K562 (cell line): ENCODE results near the gene AIM2. TPM values are rescaled to one million over a fixed set of nuclear protein-coding genes. Genes with fewer than 3 reads are reported as not detected.

ENCODE experiments used
- CBX2 ChIP-seq: fragments of 200-600 bp; sonication (generic); IDR thresholded peaks from one replicate; pipeline ENCODE4 v1.6.1; 2012; ENCODE audit warnings: mild to moderate bottlenecking, low read length, inconsistent platforms; ENCODE audit not compliant: insufficient read depth, poor library complexity, severe bottlenecking
- CHCHD3 ChIP-seq: fragments of 250-450 bp; sonication (Bioruptor Pico); IDR thresholded peaks from 2 replicates; pipeline ENCODE4 v2.1.2; 2022; ENCODE audit warnings: mild to moderate bottlenecking
- DDX20 ChIP-seq: fragments of 450-650 bp; IDR thresholded peaks from 2 replicates; pipeline ENCODE4 v1.6.1; 2016; ENCODE audit warnings: missing genetic modification characterization, low read depth, mild to moderate bottlenecking, missing compliant biosample characterization, moderate library complexity
- EWSR1 ChIP-seq: fragments of 450-650 bp; IDR thresholded peaks from 2 replicates; pipeline ENCODE4 v1.6.1; 2018; ENCODE audit warnings: borderline replicate concordance, mild to moderate bottlenecking, low read depth, moderate library complexity; ENCODE audit not compliant: partially characterized antibody
- HMGN3 ChIP-seq: IDR thresholded peaks from 2 replicates; pipeline ENCODE4 v1.6.1; 2011; ENCODE audit warnings: borderline replicate concordance, low read depth, mild to moderate bottlenecking, mixed read lengths, low read length; ENCODE audit not compliant: insufficient read length; ENCODE audit errors: extremely low read depth
- JUND ChIP-seq, 2 experiments: IDR thresholded peaks; 2 replicates in 1 of 2; 3 replicates in 1 of 2; pipeline ENCODE4 v1.6.1; 2011; ENCODE audit warnings: borderline replicate concordance in 2 of 2, low read depth in 2 of 2, low read length in 2 of 2, improper control_type of control experiment in 1 of 2, missing biosample characterization in 1 of 2, missing genetic modification characterization in 1 of 2, missing genetic modification reagents in 1 of 2
- MTA1 ChIP-seq: fragments of 450-650 bp; IDR thresholded peaks from 2 replicates; pipeline ENCODE4 v1.6.1; 2017; ENCODE audit warnings: borderline replicate concordance
- POLR2H ChIP-seq: IDR thresholded peaks from 2 replicates; pipeline ENCODE4 v1.6.1; 2016; ENCODE audit warnings: missing genetic modification characterization, low read depth, mild to moderate bottlenecking, control low read depth, missing compliant biosample characterization, moderate library complexity
- RFX5 ChIP-seq: IDR thresholded peaks from 2 replicates; pipeline ENCODE4 v1.6.1; 2011; ENCODE audit warnings: low read depth, mild to moderate bottlenecking, improper control_type of control experiment, low read length
- SMAD1 ChIP-seq: fragments of 150-350 bp; IDR thresholded peaks from 2 replicates; pipeline ENCODE4 v1.6.1; 2014; ENCODE audit warnings: low read length, low read depth; ENCODE audit not compliant: partially characterized antibody
- SP2 ChIP-seq: IDR thresholded peaks from 2 replicates; pipeline ENCODE4 v1.6.1; 2011; ENCODE audit warnings: mild to moderate bottlenecking, low read depth, low read length, moderate library complexity; ENCODE audit not compliant: poor library complexity, severe bottlenecking; ENCODE audit errors: extremely low read depth
- SPI1 ChIP-seq: IDR thresholded peaks from 2 replicates; pipeline ENCODE4 v1.6.1; 2011; ENCODE audit warnings: low read depth, low read length, control low read depth, borderline replicate concordance
- TFAP4 ChIP-seq: sonication (generic); formaldehyde crosslinking; IDR thresholded peaks from 2 replicates; pipeline ENCODE4 v1.8.0; 2022; ENCODE audit warnings: missing genetic modification reagents, mild to moderate bottlenecking, moderate library complexity, borderline replicate concordance
- ZBTB9 ChIP-seq: fragments of 450-650 bp; formaldehyde crosslinking; IDR thresholded peaks from 2 replicates; pipeline ENCODE4 v1.4.0; 2020; ENCODE audit warnings: mild to moderate bottlenecking, moderate library complexity
- ZNF512 ChIP-seq: IDR thresholded peaks from 2 replicates; pipeline ENCODE4 v1.6.1; 2016; ENCODE audit warnings: missing genetic modification characterization, missing compliant biosample characterization
- polyA plus RNA-seq, 8 experiments: library from polyadenylated mRNA; depleted of rRNA in 4 of 8; stranded (reverse) in 5 of 8; unstranded in 3 of 8; fragments of >200 nt; fragmentation: Nextera tagmentation in 2 of 8; fragmentation: Illumina TruSeq in 1 of 8; extraction: Ambion mirVana in 2 of 8; extraction: Trizol in 1 of 8; gene quantifications; 2 replicates each; pipeline versions ENCODE4 v1.2.1 to v1.2.3, GENCODE V29; 2011 to 2014; ENCODE audit warnings: inconsistent platforms in 1 of 8, missing spikeins in 1 of 8
- total RNA-seq, 7 experiments: library from RNA; depleted of rRNA in 6 of 7; stranded (reverse); fragments of >200 nt in 6 of 7; fragmentation: Illumina TruSeq in 2 of 7; extraction: Trizol in 2 of 7; gene quantifications; 2 replicates each; pipeline versions ENCODE4 v1.2.1 to v1.2.3, GENCODE V29; 2011 to 2021; ENCODE audit warnings: low replicate concordance in 1 of 7
- TF ChIP-seq, protein P1 (sequence below): fragments of 250-450 bp; sonication (Bioruptor Pico); IDR thresholded peaks from 2 replicates; pipeline ENCODE4 v1.6.1; 2021; ENCODE audit warnings: mild to moderate bottlenecking
- TF ChIP-seq, protein P2 (sequence below): fragments of 450-650 bp; conservative IDR thresholded peaks from 2 replicates; pipeline ENCODE4 v1.6.1; 2016; ENCODE audit warnings: missing genetic modification characterization, low read depth, mild to moderate bottlenecking, missing compliant biosample characterization, moderate library complexity
- TF ChIP-seq, protein P3 (sequence below): fragments of 250-450 bp; sonication (Bioruptor Pico); IDR thresholded peaks from 2 replicates; pipeline ENCODE4 v1.8.0; 2021; ENCODE audit warnings: mild to moderate bottlenecking, moderate library complexity

Gene AIM2
- total and polyA plus RNA-seq, 9 of the 15 experiments (the other 6 are each of a cell fraction or from before 2014, with no cell fraction given): 0.10 to 0.95 (median 0.22) TPM

DNA sequence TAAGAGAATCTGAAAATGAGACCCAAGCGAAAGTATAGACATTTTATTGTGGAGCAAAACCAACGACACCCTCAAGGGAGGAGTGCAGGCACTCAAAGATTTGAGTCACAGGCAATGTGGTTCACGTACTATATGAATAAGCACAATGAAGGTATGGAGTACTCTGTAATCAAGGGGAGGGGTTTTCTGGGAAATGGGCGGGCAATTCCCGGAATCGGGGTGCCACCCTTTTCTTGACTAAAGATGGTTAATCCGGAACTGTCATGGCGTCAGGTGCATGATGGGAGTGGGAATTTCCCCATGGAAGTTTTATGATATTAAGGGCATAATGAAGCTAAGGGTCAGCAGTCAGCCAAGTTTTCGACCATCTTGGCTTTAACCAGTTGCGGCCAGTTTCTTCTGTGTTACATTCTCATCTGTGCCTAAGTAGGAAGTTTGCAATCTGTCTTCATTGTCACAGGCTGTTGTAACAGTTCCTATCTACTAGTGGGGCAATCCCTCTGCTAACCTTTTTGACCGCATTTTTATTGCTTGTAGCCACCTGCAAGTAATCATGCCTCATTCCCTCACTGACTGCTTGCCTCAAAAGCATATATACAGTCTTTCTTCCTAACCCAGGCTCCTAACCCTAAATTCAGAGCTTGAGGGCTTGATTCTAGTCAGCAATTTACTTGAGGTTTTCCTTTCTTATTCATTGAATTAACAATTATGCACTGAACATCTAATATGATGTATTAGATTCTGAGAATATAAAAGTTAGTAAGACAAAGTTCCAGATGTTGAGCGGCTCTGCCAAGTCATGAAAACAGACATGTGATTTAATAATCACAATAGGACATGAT lies 775 bp upstream of the AIM2 start (continued):
- TF ChIP-seq HMGN3: no peak
- no peak for TF ChIP-seq CBX2
- TF ChIP-seq MTA1: no peak
- TF ChIP-seq, protein P1, sequence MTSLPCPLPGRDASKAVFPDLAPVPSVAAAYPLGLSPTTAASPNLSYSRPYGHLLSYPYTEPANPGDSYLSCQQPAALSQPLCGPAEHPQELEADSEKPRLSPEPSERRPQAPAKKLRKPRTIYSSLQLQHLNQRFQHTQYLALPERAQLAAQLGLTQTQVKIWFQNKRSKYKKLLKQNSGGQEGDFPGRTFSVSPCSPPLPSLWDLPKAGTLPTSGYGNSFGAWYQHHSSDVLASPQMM: no peak
- no peak for TF ChIP-seq SPI1
- TF ChIP-seq, protein P2, sequence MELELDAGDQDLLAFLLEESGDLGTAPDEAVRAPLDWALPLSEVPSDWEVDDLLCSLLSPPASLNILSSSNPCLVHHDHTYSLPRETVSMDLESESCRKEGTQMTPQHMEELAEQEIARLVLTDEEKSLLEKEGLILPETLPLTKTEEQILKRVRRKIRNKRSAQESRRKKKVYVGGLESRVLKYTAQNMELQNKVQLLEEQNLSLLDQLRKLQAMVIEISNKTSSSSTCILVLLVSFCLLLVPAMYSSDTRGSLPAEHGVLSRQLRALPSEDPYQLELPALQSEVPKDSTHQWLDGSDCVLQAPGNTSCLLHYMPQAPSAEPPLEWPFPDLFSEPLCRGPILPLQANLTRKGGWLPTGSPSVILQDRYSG (tag): 0 out of 2 replicates have a peak, but pooled peaks have one; percentile 42
- no peak for TF ChIP-seq SMAD1
- no peak for TF ChIP-seq JUND (IDR thresholded peaks at IDR 0.05; ENCODE audit: borderline replicate concordance, low read depth, low read length)
- TF ChIP-seq JUND (tag; IDR thresholded peaks at IDR 0.05; ENCODE audit: borderline replicate concordance, low read depth, low read length): no peak; the same call in 1 of the 3 replicates
- TF ChIP-seq CHCHD3 (CRISPR knock-in tag): no peak
- TF ChIP-seq DDX20 (tag): peak; percentile 75; the same call in 1 of the 2 replicates
- TF ChIP-seq, protein P3, sequence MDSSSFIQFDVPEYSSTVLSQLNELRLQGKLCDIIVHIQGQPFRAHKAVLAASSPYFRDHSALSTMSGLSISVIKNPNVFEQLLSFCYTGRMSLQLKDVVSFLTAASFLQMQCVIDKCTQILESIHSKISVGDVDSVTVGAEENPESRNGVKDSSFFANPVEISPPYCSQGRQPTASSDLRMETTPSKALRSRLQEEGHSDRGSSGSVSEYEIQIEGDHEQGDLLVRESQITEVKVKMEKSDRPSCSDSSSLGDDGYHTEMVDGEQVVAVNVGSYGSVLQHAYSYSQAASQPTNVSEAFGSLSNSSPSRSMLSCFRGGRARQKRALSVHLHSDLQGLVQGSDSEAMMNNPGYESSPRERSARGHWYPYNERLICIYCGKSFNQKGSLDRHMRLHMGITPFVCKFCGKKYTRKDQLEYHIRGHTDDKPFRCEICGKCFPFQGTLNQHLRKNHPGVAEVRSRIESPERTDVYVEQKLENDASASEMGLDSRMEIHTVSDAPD (CRISPR knock-in tag): no peak
- TF ChIP-seq EWSR1: no peak
- no peak for TF ChIP-seq RFX5
- peak; percentile 86 for TF ChIP-seq POLR2H (tag)
- no peak for TF ChIP-seq ZNF512
- TF ChIP-seq ZBTB9 (CRISPR knock-in tag): no peak
- TF ChIP-seq SP2: no peak
- no peak for TF ChIP-seq TFAP4
